OCI-LY7 (cell line): Measurements from ENCODE around the gene AMPH. TPM values are rescaled to one million over a fixed set of nuclear protein-coding genes. Genes with fewer than 3 reads are reported as not detected.
A peak's percentile ranks its signal among the peaks of the same experiment; 100 is the strongest.
"Not testable (repeated sequence)": the region's sequence is repeated elsewhere in the genome, so short reads cannot be mapped to it uniquely, and the experiment has no call there.

Experiments
- BruUV-seq: library from RNA; stranded (reverse); fragments of 400-500 nt; replicated peaks from 2 replicates; lab custom pipeline; 2021; lab: Mats Ljungman, UMichigan
- CTCF ChIA-PET: fragments of 300-600 bp; sonication (Branson Sonifier 250); formaldehyde crosslinking; loops from one replicate; lab custom pipeline; 2022; ENCODE audit warnings: antibody characterized with exemption; ENCODE audit not compliant: unreplicated experiment; lab: Charles Lee
- POLR2A ChIA-PET: fragments of 300-600 bp; sonication (Branson Sonifier 250); formaldehyde crosslinking; loops from one replicate; lab custom pipeline; 2022; ENCODE audit warnings: antibody characterized with exemption; lab: Charles Lee
- DNase-seq: peaks from one replicate; pipeline ENCODE4 v3.0.0-alpha.2; 2015; ENCODE audit warnings: low spot score
- H2AFZ ChIP-seq: fragments of 200-600 bp; sonication (generic), shearing (Covaris generic); 2 replicates; pipeline ENCODE4 v1.6.1; 2014; ENCODE audit warnings: mild to moderate bottlenecking, antibody characterized with exemption, low read length, moderate library complexity
- H3K27ac ChIP-seq: fragments of 200-600 bp; sonication (generic); 2 replicates; pipeline ENCODE4 v1.5.1; 2014; ENCODE audit warnings: mixed run types, low read depth, mild to moderate bottlenecking, moderate library complexity, low read length, inconsistent platforms; ENCODE audit not compliant: poor library complexity, severe bottlenecking
- H3K36me3 ChIP-seq: fragments of 200-600 bp; sonication (generic); 2 replicates; pipeline ENCODE4 v1.6.1; 2014; ENCODE audit warnings: mild to moderate bottlenecking, antibody characterized with exemption, low read length, moderate library complexity, mixed read lengths; ENCODE audit not compliant: insufficient read depth
- H3K4me1 ChIP-seq: fragments of 200-600 bp; sonication (generic); 2 replicates; pipeline ENCODE4 v1.5.1; 2014; ENCODE audit warnings: mild to moderate bottlenecking, low read length; ENCODE audit not compliant: insufficient read depth, poor library complexity, severe bottlenecking
- H3K4me2 ChIP-seq: fragments of 200-600 bp; sonication (generic); 2 replicates; pipeline ENCODE4 v1.6.1; 2014; ENCODE audit warnings: mild to moderate bottlenecking, low read length
- H3K4me3 ChIP-seq: fragments of 200-600 bp; sonication (generic); 2 replicates; pipeline ENCODE4 v1.5.1; 2014; ENCODE audit warnings: mild to moderate bottlenecking, low read depth, low read length; ENCODE audit not compliant: poor library complexity, severe bottlenecking
- H3K79me2 ChIP-seq: fragments of 200-600 bp; sonication (generic); 2 replicates; pipeline ENCODE4 v1.6.1; 2016; ENCODE audit warnings: low read depth, mild to moderate bottlenecking, low read length, moderate library complexity, mixed read lengths; ENCODE audit not compliant: insufficient read depth
- H3K9me2 ChIP-seq: fragments of 200-600 bp; sonication (generic); 2 replicates; pipeline ENCODE4 v1.6.1; 2016; ENCODE audit warnings: mild to moderate bottlenecking, low read length, mixed read lengths; ENCODE audit not compliant: insufficient read depth
- H3K9me3 ChIP-seq: fragments of 200-600 bp; sonication (generic); 2 replicates; pipeline ENCODE4 v1.6.1; 2014; ENCODE audit warnings: mild to moderate bottlenecking, mixed run types, low read length, mixed read lengths
- H4K20me1 ChIP-seq: fragments of 200-600 bp; sonication (generic); 2 replicates; pipeline ENCODE4 v1.6.1; 2014; ENCODE audit warnings: mild to moderate bottlenecking, antibody characterized with exemption, low read length, moderate library complexity, mixed read lengths; ENCODE audit not compliant: insufficient read depth
- EZH2phosphoT487 ChIP-seq: fragments of 200-600 bp; sonication (generic); IDR thresholded peaks from 2 replicates; pipeline ENCODE4 v1.6.1; 2018; ENCODE audit warnings: low read depth, borderline replicate concordance, mild to moderate bottlenecking, mixed run types, antibody characterized with exemption, low read length, moderate library complexity, mixed read lengths
- intact Hi-C: fragments of 100-400 bp; cut with micrococcal nuclease; formaldehyde crosslinking; loops from one replicate; pipeline ENCODE4 v1.10.0; 2022; ENCODE audit not compliant: unreplicated experiment
- total RNA-seq, 2 experiments: library from RNA; depleted of rRNA in 1 of 2; stranded (reverse); fragments of >200 nt in 1 of 2; shearing (Covaris generic) in 1 of 2; gene quantifications; 2 replicates each; pipeline ENCODE4 v1.2.3, GENCODE V29; 2014 to 2022
- TF ChIP-seq, protein P1 (sequence below): fragments of 200-600 bp; sonication (generic); conservative IDR thresholded peaks from 2 replicates; pipeline ENCODE4 v1.5.1; 2014; ENCODE audit warnings: mild to moderate bottlenecking, antibody characterized with exemption, low read length, moderate library complexity, mixed read lengths

Gene AMPH
- total RNA-seq, 2 experiments from 2014 or later, result not detected

DNA sequence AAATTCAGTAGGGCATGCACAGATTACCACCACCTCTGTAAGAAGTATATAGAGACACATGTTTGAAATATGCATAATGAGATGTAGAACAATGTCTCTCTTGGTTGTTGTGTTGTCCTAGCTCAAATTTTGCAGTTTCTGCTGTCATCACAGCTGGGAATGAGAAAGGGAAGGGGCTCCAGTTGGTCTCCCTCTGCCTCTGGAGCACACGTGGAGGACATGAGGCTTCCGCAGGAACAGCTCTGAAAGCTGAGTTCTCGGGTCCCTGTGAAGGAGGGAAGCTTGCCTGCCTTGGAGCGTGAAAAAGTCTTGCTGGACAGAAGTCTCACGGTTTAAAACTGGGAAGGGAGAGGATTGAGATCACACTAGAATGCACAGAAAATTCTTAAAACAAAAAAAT, 289.0 kb downstream of the AMPH start:
- intact Hi-C loops, BruUV-seq, H4K20me1 ChIP-seq, H3K27ac ChIP-seq, H3K9me2 ChIP-seq, H2AFZ ChIP-seq, H3K79me2 ChIP-seq, H3K4me3 ChIP-seq, DNase-seq, CTCF ChIA-PET, H3K9me3 ChIP-seq, H3K36me3 ChIP-seq, H3K4me2 ChIP-seq: not testable (repeated sequence)
- H3K4me1 ChIP-seq, result peaks cover 45% of the 10 kb centered on the region
- POLR2A ChIA-PET, result interaction anchor here (4.0 kb wide), 1 partner anchor 16 kb away, joined by 19 read pairs; no protein-coding TSS in a partner anchor

DNA sequence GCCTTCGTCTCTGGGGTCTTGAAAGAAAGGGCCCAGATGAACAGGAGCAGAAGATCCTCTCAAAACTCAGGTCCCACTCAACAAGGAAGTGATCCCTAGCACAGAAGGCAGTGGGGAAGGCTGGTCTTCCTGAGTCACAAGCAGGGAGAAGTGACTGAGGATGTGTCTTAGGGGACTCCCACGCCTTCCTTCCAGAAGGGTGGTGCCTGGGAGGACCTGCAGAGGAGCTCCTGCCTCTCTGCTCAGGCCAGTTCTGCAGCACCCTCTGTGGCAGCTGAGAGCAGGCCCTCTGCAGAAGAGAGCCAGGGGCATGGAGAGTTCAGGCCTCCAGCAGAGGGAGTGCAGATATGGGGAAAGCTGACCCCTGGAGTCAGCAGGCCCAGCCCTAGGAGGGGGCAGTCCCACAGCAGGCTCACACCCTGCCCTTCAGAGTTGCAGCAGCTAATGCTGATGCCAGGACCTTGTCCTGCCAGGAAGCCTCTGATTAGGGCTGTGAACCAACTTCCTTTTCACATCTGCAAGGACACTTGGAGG, 289.9 kb downstream of the AMPH start:
- DNase-seq, intact Hi-C loops, H3K79me2 ChIP-seq, BruUV-seq, H3K9me3 ChIP-seq, H3K27ac ChIP-seq, H3K4me2 ChIP-seq, H3K9me2 ChIP-seq, H3K4me3 ChIP-seq, H3K36me3 ChIP-seq, H4K20me1 ChIP-seq: not testable (repeated sequence)
- POLR2A ChIA-PET, result interaction anchor here (0.6 to 0.7 kb wide), 2 partner anchors 84 to 676 kb away, joined by 3 to 6 read pairs; no protein-coding TSS in a partner anchor
- Histone ChIP-seq H3K4me1 (peaks cover 40% of the 10 kb centered on the region), H2AFZ (peak overlapping the region; percentile 67)
- TF ChIP-seq, protein P1, sequence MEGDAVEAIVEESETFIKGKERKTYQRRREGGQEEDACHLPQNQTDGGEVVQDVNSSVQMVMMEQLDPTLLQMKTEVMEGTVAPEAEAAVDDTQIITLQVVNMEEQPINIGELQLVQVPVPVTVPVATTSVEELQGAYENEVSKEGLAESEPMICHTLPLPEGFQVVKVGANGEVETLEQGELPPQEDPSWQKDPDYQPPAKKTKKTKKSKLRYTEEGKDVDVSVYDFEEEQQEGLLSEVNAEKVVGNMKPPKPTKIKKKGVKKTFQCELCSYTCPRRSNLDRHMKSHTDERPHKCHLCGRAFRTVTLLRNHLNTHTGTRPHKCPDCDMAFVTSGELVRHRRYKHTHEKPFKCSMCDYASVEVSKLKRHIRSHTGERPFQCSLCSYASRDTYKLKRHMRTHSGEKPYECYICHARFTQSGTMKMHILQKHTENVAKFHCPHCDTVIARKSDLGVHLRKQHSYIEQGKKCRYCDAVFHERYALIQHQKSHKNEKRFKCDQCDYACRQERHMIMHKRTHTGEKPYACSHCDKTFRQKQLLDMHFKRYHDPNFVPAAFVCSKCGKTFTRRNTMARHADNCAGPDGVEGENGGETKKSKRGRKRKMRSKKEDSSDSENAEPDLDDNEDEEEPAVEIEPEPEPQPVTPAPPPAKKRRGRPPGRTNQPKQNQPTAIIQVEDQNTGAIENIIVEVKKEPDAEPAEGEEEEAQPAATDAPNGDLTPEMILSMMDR, result peak; percentile 43
- CTCF ChIA-PET, result interaction anchor here (1.4 kb wide), 2 partner anchors 9 to 22 kb away, joined by 5 read pairs; no protein-coding TSS in a partner anchor

DNA sequence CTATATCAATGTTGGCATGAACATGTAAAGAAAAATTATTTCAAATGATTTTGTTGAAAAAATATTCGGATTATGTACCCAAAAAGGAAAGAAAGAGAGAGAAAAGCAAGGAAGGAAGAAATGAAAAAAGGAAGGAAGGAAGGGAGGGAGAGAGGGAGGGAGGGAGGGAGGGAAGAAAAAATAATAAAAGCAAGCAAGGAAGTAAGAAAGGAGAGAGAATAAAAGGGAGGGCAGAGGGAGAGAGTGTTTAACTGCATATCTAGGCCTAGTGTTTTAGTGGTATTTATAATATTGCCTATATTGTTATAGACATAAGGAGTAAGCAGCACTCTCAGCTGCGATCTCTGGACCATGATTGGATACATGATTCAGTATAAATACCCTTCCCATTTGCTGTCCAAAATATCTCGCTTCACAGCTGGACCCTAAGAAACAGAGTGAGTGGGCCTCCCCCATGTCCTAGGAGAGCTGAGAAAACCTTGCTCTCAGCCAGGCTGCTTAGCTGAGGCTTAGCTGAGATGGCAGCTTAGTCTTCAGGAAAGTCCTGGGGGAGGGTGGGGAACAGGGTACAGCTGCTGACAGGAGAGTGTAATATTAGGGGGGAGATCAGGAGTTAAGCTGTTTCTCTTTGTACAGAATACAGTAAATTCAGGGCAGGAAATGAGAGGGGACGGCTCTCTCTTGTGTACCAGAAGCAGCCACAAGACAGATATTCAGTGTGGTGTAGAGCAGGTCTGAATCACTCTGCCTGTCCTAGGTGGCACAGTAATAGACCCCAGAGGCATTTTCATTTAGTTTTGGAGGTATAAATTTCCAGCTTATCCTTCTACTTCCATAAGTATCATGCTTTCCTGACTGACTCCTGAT, 291.0 kb downstream of the AMPH start:
- H2AFZ ChIP-seq, result peak overlapping the region; percentile 67; the same call in 1 of the 2 replicates
- H4K20me1 ChIP-seq, result no peaks in the 10 kb centered on the region
- ChIA-PET POLR2A (interaction anchor here (0.7 to 0.8 kb wide), 2 partner anchors 9 to 47 kb away, joined by 3 to 6 read pairs; no protein-coding TSS in a partner anchor), CTCF (interaction anchor here (1.1 to 1.4 kb wide), 3 partner anchors 8 to 23 kb away, joined by 3 to 5 read pairs (median 5); no protein-coding TSS in a partner anchor)
- no peak overlapping the region for H3K27ac ChIP-seq
- no TSS peak for BruUV-seq
- no peaks in the 10 kb centered on the region for H3K79me2 ChIP-seq
- no peak overlapping the region for H3K4me2 ChIP-seq
- no peak overlapping the region for H3K4me3 ChIP-seq
- no peaks in the 10 kb centered on the region for H3K9me3 ChIP-seq
- DNase-seq, result no peak
- intact Hi-C loops, result loop anchor here (5.0 kb wide), 1 partner anchor 233 kb away; no protein-coding TSS in a partner anchor
- no peaks in the 10 kb centered on the region for H3K9me2 ChIP-seq
- TF ChIP-seq, protein P1, result no peak
- TF ChIP-seq EZH2phosphoT487, result no peak
- peaks cover 41% of the 10 kb centered on the region for H3K4me1 ChIP-seq
- H3K36me3 ChIP-seq, result no peaks in the 10 kb centered on the region; the same call in 1 of the 2 replicates

DNA sequence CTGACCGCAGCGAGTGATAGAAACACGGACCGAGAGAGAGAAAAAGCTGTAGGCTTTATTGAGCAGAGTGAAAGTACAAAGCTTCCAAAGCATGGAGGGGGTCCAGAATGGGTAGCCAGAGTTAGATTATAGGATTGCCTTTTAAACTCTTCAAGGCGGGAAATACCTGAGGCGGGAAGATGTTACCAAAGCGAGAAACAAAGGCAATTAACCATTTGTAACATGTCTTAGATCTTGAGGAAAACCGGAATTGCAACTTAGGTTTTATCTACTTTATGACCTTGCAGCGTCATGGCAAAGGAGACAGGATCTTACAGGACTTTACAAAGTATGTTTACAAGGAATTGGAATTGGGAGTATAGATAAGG, 295.0 kb downstream of the AMPH start:
- not testable (repeated sequence) for H4K20me1 ChIP-seq, H3K4me3 ChIP-seq, H3K9me3 ChIP-seq, H3K9me2 ChIP-seq, BruUV-seq, H3K27ac ChIP-seq, H3K79me2 ChIP-seq, DNase-seq, H3K36me3 ChIP-seq
- Histone ChIP-seq H2AFZ (peak overlapping the region; percentile 68; the same call in 1 of the 2 replicates), H3K4me2 (peak overlapping the region; percentile 10; the same call in 1 of the 2 replicates), H3K4me1 (peaks cover 32% of the 10 kb centered on the region)
- CTCF ChIA-PET, result interaction anchor here (0.6 to 1.9 kb wide), 14 partner anchors 8 to 227 kb away, joined by 3 to 23 read pairs (median 4); no protein-coding TSS in a partner anchor
- intact Hi-C loops, result loop anchor here (5.0 kb wide), 1 partner anchor 229 kb away; no protein-coding TSS in a partner anchor
- POLR2A ChIA-PET, result interaction anchor here (0.9 to 2.3 kb wide), 6 partner anchors 9 to 228 kb away, joined by 3 to 12 read pairs (median 4); no protein-coding TSS in a partner anchor
